Fibroblast of lung (primary cell): ENCODE results near the gene METTL8. TPM values are rescaled to one million over a fixed set of nuclear protein-coding genes. Genes with fewer than 3 reads are reported as not detected.

Source experiments
- DNase-seq, 2 donors: peaks; one replicate each; pipeline versions ENCODE4 v3.0.0 to v3.0.0-alpha.2; 2010; ENCODE audit warnings: low read depth in 2 of 2
- H2AFZ ChIP-seq: 2 replicates; pipeline ENCODE4 v1.5.1; 2012; ENCODE audit warnings: low read length, control low read depth, inconsistent platforms
- H3K27ac ChIP-seq: 2 replicates; pipeline ENCODE4 v1.5.1; 2011; ENCODE audit warnings: low read length, control low read depth; ENCODE audit not compliant: insufficient read depth
- H3K27me3 ChIP-seq: 2 replicates; pipeline ENCODE4 v1.5.1; 2011; ENCODE audit warnings: mild to moderate bottlenecking, low read length; ENCODE audit not compliant: control insufficient read depth, insufficient read depth
- H3K36me3 ChIP-seq: 2 replicates; pipeline ENCODE4 v1.5.1; 2011; ENCODE audit warnings: low read length; ENCODE audit not compliant: control insufficient read depth, insufficient read depth
- H3K4me1 ChIP-seq: 2 replicates; pipeline ENCODE4 v1.5.1; 2011; ENCODE audit warnings: low read length; ENCODE audit not compliant: control insufficient read depth, insufficient read depth; ENCODE audit errors: extremely low read depth
- H3K4me2 ChIP-seq: 2 replicates; pipeline ENCODE4 v1.5.1; 2011; ENCODE audit warnings: low read length, control low read depth; ENCODE audit not compliant: insufficient read depth; ENCODE audit errors: extremely low read depth
- H3K4me3 ChIP-seq, 4 experiments: fragments of 200-600 bp in 1 of 4; sonication (generic) in 1 of 4; replicated peaks in 1 of 4; 2 replicates each; pipeline ENCODE4 v1.5.1; 2011 to 2016; ENCODE audit warnings: low read length in 4 of 4, low read depth in 3 of 4, mild to moderate bottlenecking in 3 of 4, control low read depth in 2 of 4, inconsistent platforms in 1 of 4, mixed read lengths in 1 of 4; ENCODE audit not compliant: insufficient read depth in 1 of 4; ENCODE audit errors: control extremely low read depth in 1 of 4
- H3K79me2 ChIP-seq: 2 replicates; pipeline ENCODE4 v1.5.1; 2012; ENCODE audit warnings: mild to moderate bottlenecking, low read length, inconsistent platforms; ENCODE audit not compliant: control insufficient read depth, insufficient read depth
- H3K9ac ChIP-seq: 2 replicates; pipeline ENCODE4 v1.5.1; 2011; ENCODE audit warnings: mild to moderate bottlenecking, low read length, control low read depth; ENCODE audit not compliant: insufficient read depth
- H3K9me3 ChIP-seq: 2 replicates; pipeline ENCODE4 v1.5.1; 2012; ENCODE audit warnings: low read depth, low read length; ENCODE audit not compliant: control insufficient read depth, insufficient read depth
- H4K20me1 ChIP-seq: 2 replicates; pipeline ENCODE4 v1.5.1; 2011; ENCODE audit warnings: low read length; ENCODE audit not compliant: control insufficient read depth, insufficient read depth; ENCODE audit errors: extremely low read depth
- CTCF ChIP-seq, 2 donors: IDR thresholded peaks in 1 of 2; conservative IDR thresholded peaks in 1 of 2; 1 replicate in 1 of 2; 2 replicates in 1 of 2; pipeline ENCODE4 v1.5.1; 2011 to 2012; ENCODE audit warnings: low read length in 2 of 2, control low read depth in 1 of 2, inconsistent platforms in 1 of 2, low read depth in 1 of 2, mild to moderate bottlenecking in 1 of 2
- EZH2 ChIP-seq: IDR thresholded peaks from 2 replicates; pipeline ENCODE4 v1.5.1; 2012; ENCODE audit warnings: low read length, control low read depth, mild to moderate bottlenecking; ENCODE audit errors: missing control alignments
- polyA plus RNA-seq, 2 donors: library from polyadenylated mRNA; depleted of rRNA in 1 of 2; stranded (reverse) in 1 of 2; unstranded in 1 of 2; fragments of >200 nt; gene quantifications; 2 replicates each; pipeline ENCODE4 v1.2.1, GENCODE V29; 2011 to 2012; ENCODE audit warnings: missing spikeins in 1 of 2
- total RNA-seq: library from RNA; depleted of rRNA; stranded (reverse); fragments of >200 nt; gene quantifications from 2 replicates; pipeline ENCODE4 v1.2.1, GENCODE V29; 2014

Gene METTL8
- total and polyA plus RNA-seq, 2 donors (not counting 1 experiment from before 2014, with no cell fraction given), result 16.7 to 22.4 TPM

- H3K9ac ChIP-seq, result no peak overlapping the region
- peak; percentile 68 to 99 for DNase-seq
- no peak overlapping the region for H3K4me3 ChIP-seq
- H3K4me1 ChIP-seq, result peaks cover 9% of the 10 kb centered on the region
- H2AFZ ChIP-seq, result no peak overlapping the region
- H4K20me1 ChIP-seq, result no peaks in the 10 kb centered on the region
- peak overlapping the region; percentile 17 for H3K4me2 ChIP-seq
- H3K27me3 ChIP-seq, result no peaks in the 10 kb centered on the region
- H3K79me2 ChIP-seq, result no peaks in the 10 kb centered on the region
- no peak overlapping the region for H3K27ac ChIP-seq
- TF ChIP-seq EZH2 (no peak), CTCF (conservative IDR thresholded peaks at IDR 0.05 in 1 of 2, IDR thresholded peaks at IDR 0.05 in 1 of 2; ENCODE audit: low read depth in 1 of 2, low read length in 2 of 2) (no peak)
- no peaks in the 10 kb centered on the region for H3K9me3 ChIP-seq
- H3K36me3 ChIP-seq, result no peaks in the 10 kb centered on the region
Measured at GRCh38 chr2:171347591-171348032, 86.2 kb downstream of the METTL8 start.

- no peaks in the 10 kb centered on the region for H3K79me2 ChIP-seq
- no peak for TF ChIP-seq EZH2
- no peak for TF ChIP-seq CTCF (conservative IDR thresholded peaks at IDR 0.05 in 1 of 2, IDR thresholded peaks at IDR 0.05 in 1 of 2; ENCODE audit: low read depth in 1 of 2, low read length in 2 of 2)
- H3K9ac ChIP-seq, result no peak overlapping the region
- H4K20me1 ChIP-seq, result no peaks in the 10 kb centered on the region
- no peak overlapping the region for H2AFZ ChIP-seq
- peak in 1 of 2 donors; percentile 58 for DNase-seq
- no peaks in the 10 kb centered on the region for H3K9me3 ChIP-seq
- H3K36me3 ChIP-seq, result no peaks in the 10 kb centered on the region
- peak overlapping the region; percentile 34 for H3K27ac ChIP-seq
- no peaks in the 10 kb centered on the region for H3K27me3 ChIP-seq
- peaks cover 9% of the 10 kb centered on the region for H3K4me1 ChIP-seq
- H3K4me2 ChIP-seq, result peak overlapping the region; percentile 6
- no peak overlapping the region for H3K4me3 ChIP-seq
Measured at GRCh38 chr2:171346723-171347557, 86.8 kb downstream of the METTL8 start.

- Histone ChIP-seq H4K20me1 (no peaks in the 10 kb centered on the region), H3K27ac (no peak overlapping the region), H3K4me2 (no peak overlapping the region), H3K36me3 (no peaks in the 10 kb centered on the region), H3K4me1 (peaks cover 9% of the 10 kb centered on the region), H3K27me3 (no peaks in the 10 kb centered on the region), H3K9me3 (no peaks in the 10 kb centered on the region), H3K9ac (no peak overlapping the region), H2AFZ (no peak overlapping the region), H3K4me3 (no peak overlapping the region), H3K79me2 (no peaks in the 10 kb centered on the region)
- no peak for TF ChIP-seq EZH2
- no peak for TF ChIP-seq CTCF (conservative IDR thresholded peaks at IDR 0.05 in 1 of 2, IDR thresholded peaks at IDR 0.05 in 1 of 2; ENCODE audit: low read depth in 1 of 2, low read length in 2 of 2)
- no peak for DNase-seq
Measured at GRCh38 chr2:171345971-171346722, 87.6 kb downstream of the METTL8 start.
